Measurements from ENCODE around the gene RWDD3. TPM values are rescaled to one million over a fixed set of nuclear protein-coding genes. Genes with fewer than 3 reads are reported as not detected.

Gene RWDD3
- total RNA-seq, 1 donor from 2014 or later = 19.8 TPM

DNA sequence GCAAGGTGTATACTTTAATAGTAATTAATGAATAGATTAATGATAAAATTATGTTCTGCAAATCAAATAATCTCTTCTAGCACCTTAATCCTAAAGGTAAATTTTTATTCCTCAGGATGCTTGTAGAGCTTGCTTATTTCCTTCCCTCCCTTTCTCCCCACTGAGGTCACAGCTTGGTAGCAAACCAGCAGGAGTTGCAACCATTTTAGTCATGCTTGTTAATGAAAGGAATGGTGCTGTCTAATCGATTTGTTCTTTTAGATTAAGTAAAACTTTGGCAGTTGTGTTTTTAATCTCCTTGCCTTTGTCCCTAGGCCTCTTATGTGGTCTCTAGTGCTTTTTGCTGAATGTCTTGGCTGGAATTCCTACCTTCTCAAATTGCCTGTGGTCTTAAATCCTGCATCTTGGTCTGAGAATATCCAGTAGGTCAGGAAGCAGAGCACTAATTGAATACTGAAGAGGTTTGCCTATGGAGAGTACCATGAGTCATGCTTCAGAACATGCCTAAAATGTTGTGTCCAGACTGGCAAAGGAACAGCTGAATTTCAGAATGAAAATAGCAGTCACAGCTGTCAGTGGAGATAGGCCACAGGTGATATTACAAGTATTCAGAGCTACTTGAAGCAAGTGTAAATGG lies 36.3 kb upstream of the RWDD3 start:
- Mint-ChIP-seq H3K27me3 (no peaks in the 10 kb centered on the region), H3K36me3 (no peaks in the 10 kb centered on the region), H3K27ac (no peak overlapping the region), H3K4me3 (no peak overlapping the region), H3K4me1 (ENCODE audit: unreplicated experiment) (peaks cover 9% of the 10 kb centered on the region), H3K9me3 (no peaks in the 10 kb centered on the region)
- TF ChIP-seq, protein P1, sequence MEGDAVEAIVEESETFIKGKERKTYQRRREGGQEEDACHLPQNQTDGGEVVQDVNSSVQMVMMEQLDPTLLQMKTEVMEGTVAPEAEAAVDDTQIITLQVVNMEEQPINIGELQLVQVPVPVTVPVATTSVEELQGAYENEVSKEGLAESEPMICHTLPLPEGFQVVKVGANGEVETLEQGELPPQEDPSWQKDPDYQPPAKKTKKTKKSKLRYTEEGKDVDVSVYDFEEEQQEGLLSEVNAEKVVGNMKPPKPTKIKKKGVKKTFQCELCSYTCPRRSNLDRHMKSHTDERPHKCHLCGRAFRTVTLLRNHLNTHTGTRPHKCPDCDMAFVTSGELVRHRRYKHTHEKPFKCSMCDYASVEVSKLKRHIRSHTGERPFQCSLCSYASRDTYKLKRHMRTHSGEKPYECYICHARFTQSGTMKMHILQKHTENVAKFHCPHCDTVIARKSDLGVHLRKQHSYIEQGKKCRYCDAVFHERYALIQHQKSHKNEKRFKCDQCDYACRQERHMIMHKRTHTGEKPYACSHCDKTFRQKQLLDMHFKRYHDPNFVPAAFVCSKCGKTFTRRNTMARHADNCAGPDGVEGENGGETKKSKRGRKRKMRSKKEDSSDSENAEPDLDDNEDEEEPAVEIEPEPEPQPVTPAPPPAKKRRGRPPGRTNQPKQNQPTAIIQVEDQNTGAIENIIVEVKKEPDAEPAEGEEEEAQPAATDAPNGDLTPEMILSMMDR (conservative IDR thresholded peaks at IDR 0.05) = no peak
- no peak for DNase-seq (ENCODE audit: extremely low spot score, unreplicated experiment)

DNA sequence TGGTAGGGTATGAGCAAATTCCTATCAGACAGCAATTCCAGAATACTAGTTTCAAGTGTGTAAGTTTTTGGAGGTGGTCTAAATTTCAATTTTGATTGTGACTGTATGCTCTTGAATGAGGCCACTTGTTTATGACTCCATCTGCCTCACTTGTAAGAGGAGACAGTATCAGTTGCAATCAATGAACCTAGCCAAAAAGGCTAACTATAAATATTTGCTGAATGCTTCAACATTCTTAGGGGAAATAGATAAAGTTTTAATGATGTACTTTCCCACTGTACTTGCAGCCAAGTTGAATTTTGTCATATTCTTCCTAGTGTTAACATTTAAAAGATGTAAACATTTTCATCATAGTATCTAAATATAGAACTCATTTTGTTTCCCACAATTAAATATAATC lies 32.1 kb upstream of the RWDD3 start:
- TF ChIP-seq, protein P1 (conservative IDR thresholded peaks at IDR 0.05) = no peak
- H3K9me3 Mint-ChIP-seq = no peaks in the 10 kb centered on the region
- no peak overlapping the region for H3K27ac Mint-ChIP-seq
- H3K27me3 Mint-ChIP-seq = no peaks in the 10 kb centered on the region
- no peak overlapping the region for H3K4me3 Mint-ChIP-seq
- peaks cover 4% of the 10 kb centered on the region for H3K4me1 Mint-ChIP-seq (ENCODE audit: unreplicated experiment)
- no peak for DNase-seq (ENCODE audit: extremely low spot score, unreplicated experiment)
- H3K36me3 Mint-ChIP-seq = no peaks in the 10 kb centered on the region

DNA sequence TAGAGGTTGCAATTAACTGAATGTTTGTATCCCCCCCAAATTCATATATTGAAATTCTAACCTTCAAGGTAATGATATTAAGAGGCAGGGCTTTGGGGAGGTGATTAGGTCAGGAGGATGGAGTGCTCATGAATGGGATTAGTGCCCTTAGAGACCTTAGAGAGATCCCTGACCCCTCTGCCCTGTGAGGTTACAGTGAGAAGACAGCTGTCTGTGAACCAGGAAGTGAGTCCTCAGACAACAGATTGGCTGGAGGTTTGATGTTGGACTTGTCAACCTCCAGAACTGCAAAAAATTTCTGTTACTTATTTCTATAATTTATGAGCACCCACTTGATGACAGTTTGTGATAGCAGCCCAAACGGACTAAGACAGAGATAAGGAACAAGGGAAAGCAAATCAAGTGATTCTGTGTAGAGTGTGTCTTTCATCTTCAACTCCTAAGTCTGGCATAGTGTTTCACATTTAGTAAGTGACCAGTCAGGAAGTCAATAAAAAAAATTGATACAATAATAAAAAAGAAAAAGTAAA lies 30.0 kb upstream of the RWDD3 start:
- no peaks in the 10 kb centered on the region for H3K36me3 Mint-ChIP-seq
- H3K4me3 Mint-ChIP-seq = no peak overlapping the region
- DNase-seq (ENCODE audit: extremely low spot score, unreplicated experiment) = no peak
- H3K27me3 Mint-ChIP-seq = no peaks in the 10 kb centered on the region
- no peak overlapping the region for H3K27ac Mint-ChIP-seq
- H3K9me3 Mint-ChIP-seq = no peaks in the 10 kb centered on the region
- H3K4me1 Mint-ChIP-seq (ENCODE audit: unreplicated experiment) = no peaks in the 10 kb centered on the region
- TF ChIP-seq, protein P1 (conservative IDR thresholded peaks at IDR 0.05) = no peak

DNA sequence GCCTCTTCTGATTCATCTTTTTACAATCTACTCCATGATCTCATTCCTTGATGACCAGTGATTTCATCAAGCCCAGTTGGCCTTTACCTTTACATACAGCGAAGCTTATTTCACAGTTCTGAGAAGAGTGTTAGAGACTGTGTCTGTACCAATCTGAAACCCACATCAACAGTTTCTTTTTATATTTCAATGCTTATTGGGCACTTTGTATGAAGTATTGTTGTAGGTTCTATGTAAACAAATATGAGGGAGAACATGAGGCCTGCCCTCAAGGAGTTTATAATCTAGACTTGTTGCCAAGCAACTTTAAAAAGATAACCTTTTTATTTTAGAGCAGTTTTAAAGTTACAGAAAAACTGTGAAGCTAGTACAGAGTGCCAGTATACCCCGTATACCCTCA lies 27.5 kb upstream of the RWDD3 start:
- no peaks in the 10 kb centered on the region for H3K27me3 Mint-ChIP-seq

DNA sequence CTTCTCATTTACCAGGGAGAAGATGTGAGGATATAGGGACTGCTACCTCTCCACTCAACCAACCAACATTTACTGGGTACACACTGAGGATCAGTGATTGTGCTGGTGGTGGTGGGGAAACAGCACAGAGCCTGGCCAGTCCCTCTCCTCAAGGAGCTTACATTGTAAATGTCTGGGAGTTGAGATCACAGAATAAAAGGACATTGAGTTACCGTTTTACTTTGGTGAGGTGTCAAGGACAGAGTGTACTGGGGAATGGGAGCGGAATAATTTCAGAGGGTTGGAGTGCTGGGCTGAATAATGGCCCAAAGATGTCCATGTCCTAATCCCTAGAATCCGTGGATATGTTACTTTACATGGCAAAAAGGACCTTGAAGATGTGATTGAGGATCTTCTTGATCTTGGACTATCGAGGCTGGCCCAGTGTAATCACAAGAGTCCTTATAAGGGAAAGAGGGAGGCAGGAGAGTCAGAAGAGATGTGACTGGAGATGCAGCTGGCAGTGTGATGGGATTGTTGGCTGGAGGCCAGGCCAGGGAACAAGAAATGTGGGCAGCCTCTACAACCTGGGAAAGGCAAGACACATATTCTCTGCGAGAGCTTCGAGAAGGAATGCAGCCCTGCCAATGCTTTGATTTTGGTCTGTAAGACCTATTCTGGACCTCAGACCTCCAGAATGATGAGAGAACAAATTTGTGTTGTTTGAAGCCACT lies 26.6 kb upstream of the RWDD3 start:
- H3K36me3 Mint-ChIP-seq = no peaks in the 10 kb centered on the region
- no peak overlapping the region for H3K27ac Mint-ChIP-seq
- H3K27me3 Mint-ChIP-seq = no peaks in the 10 kb centered on the region
- no peak for DNase-seq (ENCODE audit: extremely low spot score, unreplicated experiment)
- no peaks in the 10 kb centered on the region for H3K4me1 Mint-ChIP-seq (ENCODE audit: unreplicated experiment)
- no peaks in the 10 kb centered on the region for H3K9me3 Mint-ChIP-seq
- TF ChIP-seq, protein P1 (conservative IDR thresholded peaks at IDR 0.05) = no peak
- H3K4me3 Mint-ChIP-seq = no peak overlapping the region

More for the DNA sequence above, 27.5 kb upstream of the RWDD3 start:
- H3K9me3 Mint-ChIP-seq = no peaks in the 10 kb centered on the region
- H3K36me3 Mint-ChIP-seq = no peaks in the 10 kb centered on the region
- no peaks in the 10 kb centered on the region for H3K4me1 Mint-ChIP-seq (ENCODE audit: unreplicated experiment)
- TF ChIP-seq, protein P1 (conservative IDR thresholded peaks at IDR 0.05) = no peak
- DNase-seq (ENCODE audit: extremely low spot score, unreplicated experiment) = no peak
- no peak overlapping the region for H3K27ac Mint-ChIP-seq
- H3K4me3 Mint-ChIP-seq = no peak overlapping the region

All from type B pancreatic cell (in vitro differentiated cells).